Measurements from ENCODE around the gene KCTD2.
"Not testable (repeated sequence)": the region's sequence is repeated elsewhere in the genome, so short reads cannot be mapped to it uniquely, and the experiment has no call there.

KCTD2 gene

GRCh38 chr17:75020331-75021110, 26.5 kb upstream of the KCTD2 start:
- DNase-seq: no peak

DNA sequence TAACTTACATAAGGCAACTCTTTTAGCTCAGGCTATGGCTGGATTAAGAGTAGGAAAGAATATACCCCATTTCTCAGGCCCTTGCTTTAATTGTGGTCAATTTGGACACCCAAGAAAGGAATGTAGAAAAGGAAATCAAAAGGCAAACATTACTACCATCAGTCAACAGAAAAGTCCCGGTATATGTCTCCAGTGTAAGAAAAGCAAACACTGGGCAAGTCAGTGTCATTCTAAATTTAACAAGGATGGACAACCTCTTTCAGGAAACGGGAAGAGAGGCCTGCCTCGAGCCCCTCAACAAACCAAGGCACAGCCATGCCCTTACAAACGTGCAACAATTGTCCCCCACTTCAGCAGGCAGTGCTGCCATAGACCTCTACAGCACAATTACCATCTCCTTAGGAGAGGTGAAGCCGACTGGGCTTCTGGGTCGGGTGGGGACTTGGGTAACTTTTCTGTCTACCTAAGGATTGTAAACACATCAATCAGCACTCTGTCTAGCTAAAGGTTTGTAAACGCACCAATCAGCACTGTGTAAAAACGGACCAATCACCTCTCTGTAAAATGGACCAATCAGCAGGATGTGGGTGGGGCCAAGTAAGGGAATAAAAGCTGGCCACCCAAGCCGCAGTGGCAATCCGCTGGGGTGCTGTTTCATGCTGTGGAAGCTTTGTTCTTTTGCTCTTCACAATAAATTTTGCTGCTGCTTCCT, 22.2 kb upstream of the KCTD2 start:
- no peak for DNase-seq

GRCh38 chr17:75025398-75025734, 21.7 kb upstream of the KCTD2 start:
- DNase-seq: peak in 1 of 2 experiments; percentile 16

GRCh38 chr17:75026650-75027049, 20.4 kb upstream of the KCTD2 start:
- peak in 1 of 2 experiments; percentile 14 for DNase-seq

GRCh38 chr17:75030161-75030560, 16.9 kb upstream of the KCTD2 start:
- DNase-seq: no peak

GRCh38 chr17:75031972-75032719, 14.9 kb upstream of the KCTD2 start:
- DNase-seq: peak in 1 of 2 experiments; percentile 37

DNA sequence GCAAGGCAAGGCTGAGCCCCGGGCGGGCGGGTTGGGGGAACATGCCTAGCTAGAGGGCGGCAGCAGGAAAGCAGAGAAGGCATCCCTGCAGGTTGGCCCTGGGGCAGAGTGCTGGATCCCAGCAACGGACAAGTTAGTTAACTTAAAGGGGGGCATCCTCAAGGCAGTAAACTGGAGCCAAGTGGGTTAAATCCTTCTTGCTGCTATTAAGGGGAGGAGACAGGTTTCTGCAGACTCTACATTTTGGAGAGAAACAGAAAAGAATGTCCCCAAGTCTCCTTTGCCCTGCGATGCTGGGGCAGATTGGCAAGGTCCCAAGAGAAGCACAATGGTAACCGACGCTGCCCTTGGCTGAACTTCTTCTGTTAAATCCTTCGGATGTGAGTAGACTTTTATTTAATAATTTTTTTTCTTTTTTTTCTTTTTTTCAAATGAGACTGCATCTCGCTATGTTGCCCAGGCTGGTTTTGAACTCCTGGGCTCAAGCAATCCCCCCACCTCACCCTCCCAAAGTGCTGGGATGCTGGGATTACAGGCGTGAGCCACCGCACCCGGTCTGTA, 14.2 kb upstream of the KCTD2 start:
- peak in 1 of 2 experiments; percentile 37 for DNase-seq

DNA sequence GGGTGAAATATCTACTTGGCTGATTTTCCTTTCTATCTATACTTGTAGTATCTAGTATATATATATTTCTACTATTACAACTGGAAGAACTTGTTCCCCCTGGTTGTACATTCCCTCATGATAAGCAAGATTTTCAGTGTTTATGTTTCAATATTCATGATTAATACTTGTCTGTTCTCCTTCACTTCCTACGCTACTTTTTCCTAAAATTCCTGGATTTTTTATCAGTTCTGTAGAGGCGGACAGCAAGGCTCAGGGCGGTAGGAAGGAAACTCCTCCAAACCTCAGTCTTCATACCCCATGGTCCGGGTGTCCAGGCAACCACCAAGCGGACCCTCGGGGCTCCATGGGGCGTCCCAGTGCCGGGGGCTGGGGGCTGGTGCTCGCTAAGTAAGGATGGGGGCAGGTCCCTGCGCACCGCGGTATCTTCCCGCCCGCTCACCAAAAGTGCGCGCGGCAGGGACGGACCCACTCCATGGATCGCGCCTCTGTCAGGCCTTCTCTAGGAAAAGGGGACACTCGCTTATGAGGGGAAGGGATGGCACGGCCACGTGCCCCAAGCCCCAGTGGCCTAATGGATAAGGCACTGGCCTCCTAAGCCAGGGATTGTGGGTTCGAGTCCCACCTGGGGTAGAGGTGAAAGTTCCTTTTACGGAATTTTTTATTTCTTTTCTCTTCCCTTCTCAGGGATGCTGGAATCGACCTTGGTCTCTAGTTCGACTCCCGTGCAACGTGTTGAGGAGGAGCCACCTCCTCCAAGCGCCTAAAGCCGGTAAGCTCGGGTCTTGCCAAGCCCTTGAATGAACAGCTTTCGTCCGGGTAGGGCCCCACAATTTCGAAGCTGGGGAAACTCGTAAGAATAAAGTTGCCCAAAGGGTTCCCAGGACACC, 13.4 kb upstream of the KCTD2 start:
- DNase-seq: peak; percentile 79 to 80

GRCh38 chr17:75034236-75034908, 12.7 kb upstream of the KCTD2 start:
- DNase-seq: peak; percentile 85 to 90

DNA sequence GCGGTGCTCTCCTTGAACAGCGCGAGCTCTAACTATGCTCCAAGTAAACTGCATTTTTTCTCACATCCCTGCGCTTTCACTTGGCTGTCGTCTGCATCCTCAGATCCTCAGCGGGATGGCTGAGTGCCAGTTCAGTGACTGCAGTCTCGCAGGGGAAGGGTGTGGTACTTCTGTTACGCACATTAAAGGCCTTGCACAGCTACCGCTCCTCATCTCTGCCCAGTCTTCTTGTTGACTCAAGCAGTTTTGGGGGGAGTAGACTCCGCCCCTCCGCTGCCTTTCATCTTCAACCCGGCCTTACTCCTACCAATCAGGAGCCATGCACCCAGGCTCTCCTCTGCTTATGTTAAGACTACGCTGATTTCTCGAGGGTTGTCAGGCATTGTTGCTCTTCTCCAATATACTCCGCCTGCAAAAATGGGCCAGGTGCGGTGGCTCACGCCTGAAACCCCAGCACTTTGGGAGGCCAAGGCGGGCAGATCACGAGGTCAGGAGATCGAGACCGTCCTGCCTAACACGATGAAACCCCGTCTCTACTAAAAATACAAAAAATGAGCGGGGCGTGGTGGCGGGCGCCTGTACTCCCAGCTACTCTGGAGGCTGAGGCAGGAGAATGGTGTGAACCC, 10.3 kb upstream of the KCTD2 start:
- DNase-seq: no peak

DNA sequence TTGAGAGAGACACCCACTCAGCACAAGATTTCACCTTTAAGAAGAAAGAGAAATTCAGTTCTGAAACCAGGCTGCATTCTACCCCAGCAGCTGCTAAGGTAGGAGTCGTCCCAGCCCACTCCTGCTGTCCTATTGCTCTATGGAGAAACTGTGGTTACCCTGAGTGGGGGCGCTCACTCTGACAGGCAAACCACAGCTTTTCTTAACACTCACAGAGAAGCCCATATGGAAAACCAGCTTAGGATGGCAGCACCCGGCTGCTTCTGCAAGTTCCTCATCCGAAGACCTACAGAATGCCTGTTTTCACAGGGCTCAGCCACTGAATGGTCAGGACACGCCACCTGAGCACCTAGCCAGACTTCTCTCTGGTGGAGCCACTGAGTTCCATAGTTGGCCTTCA, 7.8 kb upstream of the KCTD2 start:
- DNase-seq: no peak

DNA sequence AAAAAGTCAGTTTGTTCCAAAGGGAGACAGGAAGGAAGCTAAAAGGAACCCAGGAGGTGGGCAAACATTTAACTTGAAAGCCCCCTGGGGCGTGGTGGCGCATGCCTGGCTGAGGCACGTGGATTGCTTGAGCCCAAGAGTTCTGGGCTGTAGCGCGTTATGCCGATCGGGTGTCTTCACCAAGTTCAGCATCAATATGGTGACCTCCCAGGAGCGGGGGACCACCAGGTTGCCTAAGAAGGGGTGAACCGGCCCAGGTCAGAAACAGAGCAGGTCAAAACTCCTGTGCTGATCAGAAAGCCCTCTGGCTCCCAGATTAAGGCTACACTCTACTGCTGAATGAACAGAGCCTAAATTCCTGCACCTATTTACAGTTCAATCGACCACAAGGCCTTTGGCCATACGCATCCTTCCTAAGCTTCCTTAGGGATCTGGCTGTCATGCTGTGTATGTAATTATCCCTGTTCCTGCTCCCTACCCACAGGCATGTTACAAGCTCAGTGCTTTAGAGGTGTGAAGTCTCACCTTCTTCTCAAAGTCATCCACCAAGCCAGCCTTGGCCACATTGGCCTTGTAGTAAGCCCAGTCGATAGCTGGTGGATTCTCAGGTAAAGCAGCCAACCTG, 5.3 kb upstream of the KCTD2 start:
- no peak for DNase-seq

- DNase-seq: not testable (repeated sequence)
Measured at GRCh38 chr17:75043789-75044188, 3.2 kb upstream of the KCTD2 start.

- DNase-seq: no peak
Measured at GRCh38 chr17:75044716-75045115, 2.3 kb upstream of the KCTD2 start.

- not testable (repeated sequence) for DNase-seq
Measured at GRCh38 chr17:75045946-75046406, 1.0 kb upstream of the KCTD2 start.

GRCh38 chr17:75047398-75048098, 523 bp downstream of the KCTD2 start:
- DNase-seq: no peak

- peak; percentile 44 to 46 for DNase-seq
Measured at GRCh38 chr17:75048249-75048878, 1.3 kb downstream of the KCTD2 start.

DNA sequence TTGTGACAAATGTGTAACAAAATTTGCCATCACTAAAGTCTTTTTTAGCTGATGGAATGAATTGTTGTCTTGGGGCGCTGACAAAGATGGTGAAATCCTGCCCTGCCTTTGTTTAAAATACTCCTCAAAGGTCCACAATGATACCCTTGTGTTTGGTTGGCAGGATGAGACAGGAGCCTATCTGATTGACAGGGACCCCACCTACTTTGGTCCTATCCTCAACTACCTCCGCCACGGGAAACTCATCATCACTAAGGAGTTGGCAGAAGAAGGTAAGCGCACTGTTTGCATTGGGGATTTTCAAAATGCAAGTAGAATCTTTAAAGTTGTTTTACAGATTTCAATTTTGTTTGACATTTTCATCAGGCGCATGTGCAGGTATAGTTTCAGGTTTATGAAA, 2.0 kb downstream of the KCTD2 start:
- no peak for DNase-seq

DNA sequence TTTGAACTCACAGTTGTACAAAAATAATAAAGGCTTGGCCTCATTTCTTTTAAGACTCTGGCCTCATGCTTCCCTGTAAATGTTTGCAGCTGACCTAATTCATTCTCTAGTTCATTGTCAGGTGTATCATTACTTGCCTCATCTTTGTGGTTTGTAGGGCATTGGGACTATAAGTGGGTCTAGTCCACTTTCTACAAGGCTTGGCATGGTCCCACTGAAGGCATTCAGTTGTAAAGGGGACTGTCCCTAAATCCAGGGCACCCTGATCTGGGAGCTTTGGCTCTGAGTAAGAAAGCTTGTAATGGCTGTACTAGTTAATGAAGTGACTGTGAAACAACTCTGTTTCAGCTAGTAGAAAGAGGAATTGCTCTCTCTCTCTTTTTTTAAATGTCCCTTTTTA, 2.7 kb downstream of the KCTD2 start:
- DNase-seq: no peak

Data from AML-193 (cell line).